ENCODE measurements around the gene RDH14.

- TF ChIP-seq CTCF (conservative IDR thresholded peaks at IDR 0.05; ENCODE audit: low read depth, low read length): no peak
- TF ChIP-seq EZH2 (IDR thresholded peaks at IDR 0.05; ENCODE audit: borderline replicate concordance, low read depth, low read length, poor library complexity, severe bottlenecking): no peak
These were observed 44.3 kb downstream of the RDH14 start for GRCh38 chr2:18516112-18516511.
